ENCODE results near the gene KDM4E.

GRCh38 chr11:95072948-95073347 lies 47.9 kb downstream of the KDM4E start:
- TF ChIP-seq, protein P1, sequence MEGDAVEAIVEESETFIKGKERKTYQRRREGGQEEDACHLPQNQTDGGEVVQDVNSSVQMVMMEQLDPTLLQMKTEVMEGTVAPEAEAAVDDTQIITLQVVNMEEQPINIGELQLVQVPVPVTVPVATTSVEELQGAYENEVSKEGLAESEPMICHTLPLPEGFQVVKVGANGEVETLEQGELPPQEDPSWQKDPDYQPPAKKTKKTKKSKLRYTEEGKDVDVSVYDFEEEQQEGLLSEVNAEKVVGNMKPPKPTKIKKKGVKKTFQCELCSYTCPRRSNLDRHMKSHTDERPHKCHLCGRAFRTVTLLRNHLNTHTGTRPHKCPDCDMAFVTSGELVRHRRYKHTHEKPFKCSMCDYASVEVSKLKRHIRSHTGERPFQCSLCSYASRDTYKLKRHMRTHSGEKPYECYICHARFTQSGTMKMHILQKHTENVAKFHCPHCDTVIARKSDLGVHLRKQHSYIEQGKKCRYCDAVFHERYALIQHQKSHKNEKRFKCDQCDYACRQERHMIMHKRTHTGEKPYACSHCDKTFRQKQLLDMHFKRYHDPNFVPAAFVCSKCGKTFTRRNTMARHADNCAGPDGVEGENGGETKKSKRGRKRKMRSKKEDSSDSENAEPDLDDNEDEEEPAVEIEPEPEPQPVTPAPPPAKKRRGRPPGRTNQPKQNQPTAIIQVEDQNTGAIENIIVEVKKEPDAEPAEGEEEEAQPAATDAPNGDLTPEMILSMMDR (IDR thresholded peaks at IDR 0.05; ENCODE audit: insufficient read depth, low read length) = no peak
- no peak for TF ChIP-seq GABPA (IDR thresholded peaks at IDR 0.05; ENCODE audit: low read depth)
- TF ChIP-seq POLR2AphosphoS5 (IDR thresholded peaks at IDR 0.05; ENCODE audit: low read depth) = no peak
- TF ChIP-seq REST (IDR thresholded peaks at IDR 0.05; ENCODE audit: insufficient replicate concordance, low read depth) = no peak

All from HL-60 (cell line).